Activated gamma-delta T cell treated with anti-CD3 and anti-CD28 coated beads, Interleukin-2, amount 50 U/mL, for 16 hours (primary cell): ENCODE results near the gene NUDT19.
A peak's percentile ranks its signal among the peaks of the same experiment; 100 is the strongest.
"Not testable (repeated sequence)": the region's sequence is repeated elsewhere in the genome, so short reads cannot be mapped to it uniquely, and the experiment has no call there.

Source experiments
- DNase-seq: peaks from one replicate; pipeline ENCODE4 v3.0.0-alpha.2; 2020; ENCODE audit warnings: low read depth

The NUDT19 gene

GRCh38 chr19:32675720-32676185, 15.9 kb upstream of the NUDT19 start, which contains the start of gene RGS9BP:
TSS of gene RGS9BP (plus strand) at chr19:32675848. CDS start at chr19:32676264, 416 bp downstream.
- peak; percentile 33 for DNase-seq

GRCh38 chr19:32676186-32676894, 15.3 kb upstream of the NUDT19 start:
- DNase-seq: no peak

DNA sequence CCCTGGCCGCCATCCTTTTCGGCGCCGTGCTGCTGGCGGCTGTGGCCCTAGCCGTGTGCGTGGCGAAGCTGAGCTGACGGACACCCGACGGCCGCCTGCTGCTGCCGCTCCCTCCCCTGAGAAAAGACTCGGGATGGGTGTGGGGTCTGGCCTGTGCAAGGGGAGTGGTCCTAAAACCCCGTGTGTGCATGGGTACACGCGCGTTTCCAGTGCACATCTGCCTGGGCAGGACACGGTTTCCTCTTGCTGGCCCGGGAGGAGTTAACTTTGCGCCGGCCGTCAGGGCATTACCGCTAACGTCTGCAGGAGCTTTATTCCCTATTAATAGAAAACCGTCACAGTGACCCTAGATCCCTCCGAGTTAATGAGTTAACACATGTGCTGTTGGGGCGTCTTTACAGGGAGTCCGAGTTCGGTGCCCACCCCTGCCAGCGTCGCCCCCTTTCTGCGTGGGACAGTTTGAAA, 14.7 kb upstream of the NUDT19 start:
- no peak for DNase-seq

DNA sequence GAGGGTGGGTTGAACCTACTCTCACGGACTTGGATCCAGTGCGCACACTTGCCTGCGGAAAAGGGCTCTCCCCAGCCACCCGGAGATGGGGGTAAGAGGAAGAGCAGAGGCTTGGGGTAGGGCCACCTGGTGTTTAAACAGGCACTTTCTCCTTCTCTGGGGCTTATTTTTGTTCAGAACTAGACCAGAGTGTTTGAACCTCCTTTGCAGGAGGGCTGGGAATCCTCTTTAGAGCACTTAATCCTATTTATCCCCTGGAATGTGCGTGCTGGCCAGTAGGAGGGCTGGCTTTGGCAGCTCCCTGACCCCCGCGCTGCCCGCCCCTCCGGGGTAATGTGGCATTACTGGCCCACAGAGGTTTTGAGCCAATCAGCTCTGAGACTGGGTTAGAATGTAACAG, 14.0 kb upstream of the NUDT19 start:
- DNase-seq: no peak

DNA sequence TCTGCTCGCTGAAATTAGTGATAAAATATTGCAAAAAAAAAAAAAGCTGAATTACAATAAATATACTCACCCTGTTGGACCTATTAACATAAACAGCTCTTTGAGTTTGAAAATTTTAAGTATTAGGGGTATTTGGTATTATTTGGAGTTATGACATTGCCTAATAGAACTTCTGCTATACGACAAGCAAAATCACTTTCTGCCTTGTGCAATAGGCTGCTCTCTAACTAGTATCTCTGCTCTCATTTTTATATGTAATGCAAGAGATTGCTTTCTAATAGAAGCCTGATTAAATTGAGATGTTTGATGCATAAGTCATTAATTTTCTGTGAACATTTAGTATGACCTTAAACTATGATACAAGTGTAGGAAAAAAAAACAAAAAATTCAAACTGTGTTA, 10.6 kb upstream of the NUDT19 start:
- no peak for DNase-seq

DNA sequence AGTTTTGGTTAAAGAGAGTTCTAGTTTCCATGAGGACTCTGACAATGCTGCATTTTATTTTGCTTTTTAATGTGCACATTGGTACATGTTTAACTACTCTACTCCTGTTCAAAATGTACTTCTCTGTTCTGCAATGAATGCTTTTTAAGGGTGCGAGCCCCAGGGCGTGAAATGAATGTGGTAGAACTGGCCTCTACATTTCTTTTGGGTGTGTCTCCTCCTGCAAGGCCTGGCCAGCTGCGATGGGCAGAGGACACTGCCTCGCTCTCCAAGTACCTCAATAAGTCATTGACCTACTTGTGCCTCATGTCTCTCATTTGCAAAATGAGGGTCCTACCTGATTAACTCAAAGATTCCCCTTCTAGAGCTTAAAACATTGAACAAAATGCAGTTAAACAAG, 9.3 kb upstream of the NUDT19 start:
- DNase-seq: no peak

DNA sequence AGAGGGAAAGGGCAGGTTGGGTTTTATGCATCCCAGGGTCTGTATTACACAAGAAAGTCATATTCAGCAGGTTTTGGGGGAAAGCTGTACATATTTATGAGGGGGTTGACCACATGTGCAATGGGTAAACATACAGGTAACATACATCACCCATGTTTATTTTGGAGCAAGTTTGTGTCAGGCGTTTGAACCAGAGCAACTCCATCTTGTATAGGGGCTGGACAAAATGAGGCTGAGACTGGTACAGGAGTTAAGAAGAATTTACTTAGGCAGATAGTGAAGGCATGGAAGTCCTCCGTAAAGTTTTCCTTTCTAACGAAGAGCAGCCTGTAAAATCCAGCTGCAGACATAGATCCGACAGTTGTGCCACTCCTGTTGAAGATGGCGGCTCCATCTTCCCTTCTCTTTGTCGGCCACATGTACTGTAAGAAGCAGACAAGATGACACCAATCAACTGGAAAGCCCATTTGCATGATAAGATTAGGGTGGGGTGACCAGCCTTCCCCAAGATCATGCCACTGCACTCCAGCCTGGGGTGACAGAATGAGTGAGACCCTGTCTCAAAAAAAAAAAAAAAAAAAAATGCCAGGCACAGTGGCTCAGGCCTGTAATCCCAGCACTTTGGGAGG, 4.7 kb upstream of the NUDT19 start:
- no peak for DNase-seq

DNA sequence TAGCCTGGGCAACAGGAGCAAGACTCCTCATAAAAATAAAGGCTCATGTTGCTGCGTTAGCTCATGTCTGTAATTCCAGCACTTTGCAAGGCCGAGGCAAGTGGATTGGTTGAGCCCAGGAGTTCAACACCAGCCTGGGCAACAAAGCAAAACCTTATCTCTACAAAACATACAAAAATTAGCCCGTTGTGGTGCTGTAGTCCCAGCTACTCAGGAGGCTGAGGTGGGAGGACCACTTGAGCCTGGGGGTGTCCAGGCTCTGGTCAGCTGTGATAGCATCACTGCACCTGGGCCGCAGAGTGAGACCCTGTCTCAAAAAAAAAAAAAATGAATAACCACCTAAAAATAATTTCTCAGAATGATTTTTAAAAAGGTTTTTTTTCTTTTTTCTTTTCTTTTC, 3.9 kb upstream of the NUDT19 start:
- no peak for DNase-seq

GRCh38 chr19:32688311-32688710, 3.3 kb upstream of the NUDT19 start:
- no peak for DNase-seq

GRCh38 chr19:32691952-32692726, 518 bp downstream of the NUDT19 start:
- no peak for DNase-seq

- DNase-seq: no peak
Observed at GRCh38 chr19:32692727-32693061, 1.1 kb downstream of the NUDT19 start.

GRCh38 chr19:32693151-32694108, 1.8 kb downstream of the NUDT19 start:
- not testable (repeated sequence) for DNase-seq

- DNase-seq: not testable (repeated sequence)
Observed at GRCh38 chr19:32694316-32694715, 2.7 kb downstream of the NUDT19 start.

- not testable (repeated sequence) for DNase-seq
Observed at GRCh38 chr19:32694851-32695250, 3.2 kb downstream of the NUDT19 start.

DNA sequence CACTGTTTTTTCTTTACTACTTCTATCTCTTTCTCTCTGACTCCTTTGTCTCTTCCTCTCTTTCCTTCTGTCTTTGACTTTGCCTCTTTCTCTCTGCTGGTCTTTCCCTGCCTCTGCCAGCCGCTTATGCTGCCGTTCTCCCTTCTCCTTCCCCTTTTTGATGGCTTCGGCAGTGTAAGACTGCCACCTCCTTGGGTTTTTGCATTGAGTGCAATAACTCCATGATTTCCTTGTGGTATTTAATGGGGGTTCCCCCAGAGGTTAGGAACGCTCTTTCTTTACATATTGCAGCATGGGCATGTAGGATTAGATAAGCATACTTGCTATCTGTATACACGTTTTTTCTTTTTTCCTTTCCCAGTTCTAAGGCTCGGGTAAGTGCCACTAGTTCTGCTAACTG, 3.9 kb downstream of the NUDT19 start:
- not testable (repeated sequence) for DNase-seq

DNA sequence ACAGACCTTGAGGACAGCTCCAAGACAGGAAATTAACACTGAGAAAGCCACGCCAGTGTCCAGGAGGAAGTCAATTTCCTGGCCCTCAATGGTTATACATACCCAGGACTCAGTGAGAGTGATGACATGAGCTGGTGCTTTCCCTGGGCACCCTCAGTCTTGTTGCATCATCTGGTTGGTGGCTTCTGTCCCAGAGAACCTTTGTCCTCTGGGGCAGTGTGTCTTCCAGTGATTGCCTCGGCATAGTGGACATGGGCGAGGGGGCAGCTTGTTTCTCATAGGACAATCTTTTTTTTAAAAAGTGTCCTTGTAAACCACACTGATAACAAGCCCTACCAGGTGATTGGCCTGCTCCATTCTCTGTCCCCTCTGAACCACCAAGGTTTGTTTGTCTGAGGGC, 5.2 kb downstream of the NUDT19 start:
- not testable (repeated sequence) for DNase-seq

DNA sequence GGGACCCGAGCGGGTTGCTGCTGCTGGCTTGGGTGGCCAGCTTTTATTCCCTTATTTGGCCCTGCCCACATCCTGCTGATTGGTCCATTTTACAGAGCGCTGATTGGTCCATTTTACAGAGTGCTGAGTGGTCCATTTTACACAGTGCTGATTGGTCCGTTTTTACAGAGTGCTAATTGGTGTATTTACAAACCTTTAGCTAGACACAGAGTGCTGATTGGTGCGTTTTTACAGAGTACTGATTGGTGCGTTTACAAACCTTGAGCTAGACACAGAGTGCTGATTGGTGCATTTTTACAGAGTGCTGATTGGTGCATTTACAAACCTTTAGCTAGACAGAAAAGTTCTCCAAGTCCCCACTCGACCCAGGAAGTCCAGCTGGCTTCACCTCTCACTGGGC, 8.5 kb downstream of the NUDT19 start:
- DNase-seq: not testable (repeated sequence)

DNA sequence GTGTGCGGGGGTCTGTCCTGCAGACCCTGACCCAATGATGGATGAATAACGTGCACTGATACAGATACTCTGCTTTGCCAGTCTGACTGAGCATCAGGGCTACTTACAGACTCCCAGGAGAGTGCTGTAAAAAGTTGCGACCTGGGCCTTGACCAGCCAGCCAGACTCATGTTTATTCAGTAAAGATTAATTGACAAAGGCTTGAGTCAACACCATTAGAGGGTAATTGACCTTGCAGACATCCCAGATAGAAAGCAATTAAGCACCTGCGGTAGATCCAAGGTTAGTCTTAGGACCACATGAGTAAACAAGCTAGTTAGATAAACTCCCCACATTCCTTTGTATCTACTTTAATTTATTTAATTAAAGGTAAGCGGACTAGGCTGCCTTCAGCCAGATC, 10.4 kb downstream of the NUDT19 start:
- no peak for DNase-seq

DNA sequence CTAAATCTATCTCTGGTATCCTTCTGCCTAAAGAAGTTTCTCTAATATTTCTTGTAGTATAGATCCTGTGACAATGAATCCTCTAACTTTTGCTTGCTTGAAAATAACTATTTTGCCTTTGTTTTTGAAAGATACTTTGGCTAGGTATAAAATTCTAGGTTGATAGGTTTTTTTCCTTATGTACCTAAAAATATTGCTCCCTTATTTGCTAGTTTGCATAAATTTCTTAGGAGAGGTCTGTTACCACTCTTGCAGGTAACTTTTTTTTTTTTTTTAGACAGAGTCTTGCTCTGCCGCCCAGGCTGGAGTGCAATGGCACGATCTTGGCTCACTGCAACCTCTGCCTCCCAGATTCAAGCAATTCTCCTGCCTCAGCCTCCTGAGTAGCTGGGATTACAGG, 12.4 kb downstream of the NUDT19 start:
- DNase-seq: not testable (repeated sequence)

DNA sequence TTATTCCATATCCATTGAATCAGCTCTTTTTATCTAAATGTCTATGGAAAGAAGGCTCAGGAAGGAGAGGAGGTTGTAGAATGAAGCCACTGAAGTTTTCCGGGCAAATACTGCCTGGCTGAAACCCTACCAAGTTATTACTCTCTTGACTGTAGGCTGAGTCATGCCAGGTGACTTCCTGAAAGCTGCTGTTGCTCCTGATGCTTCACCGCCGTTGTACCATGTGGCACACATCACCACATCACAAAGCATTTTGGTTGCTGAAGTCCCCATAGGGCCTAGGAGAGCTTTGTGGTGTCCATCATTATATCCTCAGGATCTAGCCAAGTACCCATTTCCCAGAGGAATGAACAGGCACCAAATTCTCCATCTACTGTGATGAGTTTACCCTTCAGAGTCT, 16.8 kb downstream of the NUDT19 start:
- no peak for DNase-seq

DNA sequence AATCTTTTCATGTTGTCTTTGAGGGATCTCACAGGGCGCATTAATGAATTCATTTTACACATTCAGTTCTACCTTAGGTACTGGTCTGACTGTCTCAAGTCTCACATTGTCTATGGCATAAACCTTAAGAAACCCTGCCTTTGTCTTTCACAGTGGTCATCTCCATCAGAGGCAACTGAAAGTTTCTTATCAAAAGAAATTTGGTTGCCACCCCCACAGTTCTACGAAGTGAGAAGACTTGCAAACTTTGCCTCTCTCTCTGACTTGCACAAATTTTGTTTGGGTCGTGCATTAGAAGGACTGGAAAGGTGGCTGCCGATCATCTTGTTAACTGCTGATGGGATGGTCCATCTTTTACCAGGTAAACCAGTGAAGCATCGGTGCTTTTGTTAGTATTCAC, 17.4 kb downstream of the NUDT19 start:
- DNase-seq: no peak

GRCh38 chr19:32711747-32712146, 20.1 kb downstream of the NUDT19 start:
- DNase-seq: no peak
